WTC11 (cell line): ENCODE results near the gene TMX1. TPM values are rescaled to one million over a fixed set of nuclear protein-coding genes. Genes with fewer than 3 reads are reported as not detected.

ENCODE experiments used
- ATAC-seq: fragments of 200-7000 bp; cut with Tn5 transposase; 2 replicates; pipeline ENCODE4 v1.10.0; 2021; ENCODE audit warnings: mild to moderate bottlenecking, moderate library complexity
- CTCF ChIA-PET: fragments of 300-600 bp; sonication (Branson Sonifier 250); formaldehyde crosslinking; loops from one replicate; lab custom pipeline; 2021; ENCODE audit warnings: antibody characterized with exemption; lab: Charles Lee
- POLR2A ChIA-PET: fragments of 350-600 bp; sonication (Branson Sonifier 250); formaldehyde crosslinking; loops from one replicate; lab custom pipeline; 2021; ENCODE audit warnings: antibody characterized with exemption; lab: Charles Lee
- DNase-seq: peaks from one replicate; pipeline ENCODE4 v3.0.0; 2021; ENCODE audit warnings: low spot score
- H3K27ac Mint-ChIP-seq: 2 replicates; pipeline ENCODE4 v1.8.0; 2021; ENCODE audit warnings: mixed read lengths
- H3K27me3 Mint-ChIP-seq: 2 replicates; pipeline ENCODE4 v1.8.0; 2021; ENCODE audit warnings: low read depth, mild to moderate bottlenecking, moderate library complexity, mixed read lengths
- H3K36me3 Mint-ChIP-seq: 2 replicates; pipeline ENCODE4 v1.8.0; 2021; ENCODE audit warnings: mixed read lengths
- H3K4me1 Mint-ChIP-seq: 2 replicates; pipeline ENCODE4 v1.8.0; 2022; ENCODE audit warnings: mixed read lengths
- H3K4me3 Mint-ChIP-seq: 2 replicates; pipeline ENCODE4 v1.8.0; 2021; ENCODE audit warnings: mild to moderate bottlenecking, moderate library complexity, mixed read lengths
- H3K9me3 Mint-ChIP-seq: 2 replicates; pipeline ENCODE4 v1.8.0; 2021; ENCODE audit warnings: mixed read lengths
- AFF4 ChIP-seq: sonication (generic); formaldehyde crosslinking; IDR thresholded peaks from 2 replicates; pipeline ENCODE4 v1.8.1; 2023; ENCODE audit warnings: mild to moderate bottlenecking, missing genetic modification reagents, borderline replicate concordance
- ATF2 ChIP-seq: sonication (generic); formaldehyde crosslinking; IDR thresholded peaks from 2 replicates; pipeline ENCODE4 v1.8.1; 2022; ENCODE audit warnings: low read depth, missing genetic modification reagents, borderline replicate concordance
- CDX4 ChIP-seq: fragments of 250-450 bp; sonication (Bioruptor Pico); IDR thresholded peaks from 2 replicates; pipeline ENCODE4 v1.9.0; 2021; ENCODE audit warnings: moderate library complexity, mild to moderate bottlenecking, inconsistent platforms, borderline replicate concordance
- E2F4 ChIP-seq: sonication (generic); formaldehyde crosslinking; IDR thresholded peaks from 2 replicates; pipeline ENCODE4 v1.8.1; 2022; ENCODE audit warnings: low read depth, mild to moderate bottlenecking, moderate library complexity, missing genetic modification reagents, borderline replicate concordance
- E2F5 ChIP-seq: sonication (generic); formaldehyde crosslinking; IDR thresholded peaks from 2 replicates; pipeline ENCODE4 v1.8.1; 2022; ENCODE audit warnings: mild to moderate bottlenecking, moderate library complexity, missing genetic modification reagents
- ELF4 ChIP-seq: sonication (generic); formaldehyde crosslinking; IDR thresholded peaks from 2 replicates; pipeline ENCODE4 v1.8.1; 2022; ENCODE audit warnings: low read depth, mild to moderate bottlenecking, moderate library complexity, missing genetic modification reagents
- FOXP1 ChIP-seq: sonication (generic); formaldehyde crosslinking; IDR thresholded peaks from 2 replicates; pipeline ENCODE4 v1.8.0; 2022; ENCODE audit warnings: missing genetic modification reagents, mild to moderate bottlenecking, moderate library complexity, borderline replicate concordance
- HMGA2 ChIP-seq: fragments of 250-450 bp; sonication (Bioruptor Pico); IDR thresholded peaks from 2 replicates; pipeline ENCODE4 v1.4.0; 2021; ENCODE audit warnings: mild to moderate bottlenecking, moderate library complexity
- IRF1 ChIP-seq: sonication (generic); formaldehyde crosslinking; IDR thresholded peaks from 2 replicates; pipeline ENCODE4 v1.8.0; 2023; ENCODE audit warnings: missing genetic modification reagents
- MAX ChIP-seq: sonication (generic); formaldehyde crosslinking; IDR thresholded peaks from 2 replicates; pipeline ENCODE4 v1.8.0; 2022; ENCODE audit warnings: mild to moderate bottlenecking, missing genetic modification reagents
- MXD4 ChIP-seq: fragments of 250-450 bp; sonication (Bioruptor Pico); IDR thresholded peaks from 2 replicates; pipeline ENCODE4 v1.8.0; 2021; ENCODE audit warnings: mild to moderate bottlenecking, moderate library complexity, borderline replicate concordance
- NR1H2 ChIP-seq: sonication (generic); formaldehyde crosslinking; IDR thresholded peaks from 2 replicates; pipeline ENCODE4 v1.9.0; 2021; ENCODE audit warnings: mild to moderate bottlenecking, moderate library complexity, missing genetic modification reagents
- NR3C1 ChIP-seq: sonication (generic); formaldehyde crosslinking; conservative IDR thresholded peaks from 2 replicates; pipeline ENCODE4 v1.8.1; 2023; ENCODE audit warnings: low read depth, mild to moderate bottlenecking, missing genetic modification reagents
- OVOL2 ChIP-seq: fragments of 250-450 bp; sonication (Bioruptor Pico); IDR thresholded peaks from 2 replicates; pipeline ENCODE4 v1.9.0; 2021; ENCODE audit warnings: mild to moderate bottlenecking, borderline replicate concordance
- SMAD3 ChIP-seq: sonication (generic); formaldehyde crosslinking; IDR thresholded peaks from 2 replicates; pipeline ENCODE4 v1.8.0; 2022; ENCODE audit warnings: missing genetic modification reagents, mild to moderate bottlenecking, borderline replicate concordance
- TEAD1 ChIP-seq: sonication (generic); formaldehyde crosslinking; IDR thresholded peaks from 2 replicates; pipeline ENCODE4 v1.8.0; 2022; ENCODE audit warnings: mild to moderate bottlenecking, missing genetic modification reagents
- TP53 ChIP-seq: sonication (generic); formaldehyde crosslinking; IDR thresholded peaks from 2 replicates; pipeline ENCODE4 v1.8.1; 2023; ENCODE audit warnings: mild to moderate bottlenecking, missing genetic modification reagents
- ZNF232 ChIP-seq: sonication (generic); formaldehyde crosslinking; IDR thresholded peaks from 2 replicates; pipeline ENCODE4 v1.8.0; 2022; ENCODE audit warnings: mild to moderate bottlenecking, missing genetic modification reagents
- ZNF263 ChIP-seq: sonication (generic); formaldehyde crosslinking; IDR thresholded peaks from 2 replicates; pipeline ENCODE4 v1.8.1; 2022; ENCODE audit warnings: low read depth, mild to moderate bottlenecking, moderate library complexity, missing genetic modification reagents
- ZNF317 ChIP-seq: sonication (generic); formaldehyde crosslinking; IDR thresholded peaks from 2 replicates; pipeline ENCODE4 v1.8.1; 2023; ENCODE audit warnings: low read depth, mild to moderate bottlenecking, moderate library complexity, missing genetic modification reagents, borderline replicate concordance
- total RNA-seq: library from RNA; stranded (reverse); gene quantifications from 3 replicates; pipeline ENCODE4 v1.2.3, GENCODE V29; 2021

Gene TMX1
- total RNA-seq, 1 experiment from 2014 or later, result 40.9 TPM

- Mint-ChIP-seq H3K4me1 (peaks cover 16% of the 10 kb centered on the region), H3K27me3 (no peaks in the 10 kb centered on the region), H3K9me3 (no peaks in the 10 kb centered on the region), H3K36me3 (no peaks in the 10 kb centered on the region), H3K4me3 (no peak overlapping the region), H3K27ac (no peak overlapping the region)
- TF ChIP-seq SMAD3 (CRISPR knock-in tag) (no peak), IRF1 (CRISPR knock-in tag) (no peak), E2F5 (CRISPR knock-in tag) (no peak), FOXP1 (no peak), NR1H2 (CRISPR knock-in tag) (no peak), NR3C1 (CRISPR knock-in tag) (no peak), ATF2 (no peak), ZNF232 (no peak), ZNF317 (CRISPR knock-in tag) (no peak), ZNF263 (CRISPR knock-in tag) (no peak), E2F4 (CRISPR knock-in tag) (no peak), MXD4 (CRISPR knock-in tag) (no peak), ELF4 (CRISPR knock-in tag) (no peak)
- no peak for DNase-seq
- ChIA-PET POLR2A (interaction anchor here (0.6 kb wide), 1 partner anchor 17 kb away, joined by 4 read pairs; no protein-coding TSS in a partner anchor), CTCF (interaction anchor here (0.5 to 0.7 kb wide), 3 partner anchors 335 to 604 kb away, joined by 3 to 5 read pairs (median 3); no protein-coding TSS in a partner anchor)
- ATAC-seq, result no peak
These were observed 28.9 kb upstream of the TMX1 start for GRCh38 chr14:51211149-51211548.

- no peaks in the 10 kb centered on the region for H3K4me1 Mint-ChIP-seq
- CTCF ChIA-PET, result no interaction called here
These were observed 23.4 kb upstream of the TMX1 start for GRCh38 chr14:51216602-51217001.

More at GRCh38 chr14:51216602-51217001, 23.4 kb upstream of the TMX1 start:
- ATAC-seq (no peak), DNase-seq (no peak)
- Mint-ChIP-seq H3K4me3 (no peak overlapping the region), H3K36me3 (peaks cover 3% of the 10 kb centered on the region), H3K27ac (no peak overlapping the region), H3K27me3 (no peaks in the 10 kb centered on the region), H3K9me3 (peaks cover 4% of the 10 kb centered on the region)
- TF ChIP-seq TEAD1 (CRISPR knock-in tag), result no peak
- no peak for TF ChIP-seq TP53 (CRISPR knock-in tag)
- TF ChIP-seq HMGA2 (CRISPR knock-in tag), result no peak
- no peak for TF ChIP-seq CDX4 (CRISPR knock-in tag)
- no peak for TF ChIP-seq MAX (CRISPR knock-in tag)
- no peak for TF ChIP-seq AFF4 (CRISPR knock-in tag)
- TF ChIP-seq OVOL2 (CRISPR knock-in tag), result no peak
- POLR2A ChIA-PET, result no interaction called here
